Epithelial cell of proximal tubule (primary cell): ENCODE measurements around the gene UBE2D2. TPM values are rescaled to one million over a fixed set of nuclear protein-coding genes. Genes with fewer than 3 reads are reported as not detected.

Source experiments
- DNase-seq: peaks from one replicate; pipeline ENCODE4 v3.0.0-alpha.2; 2011; ENCODE audit warnings: low read depth
- H3K4me3 ChIP-seq: 2 replicates; pipeline ENCODE4 v1.5.1; 2011; ENCODE audit warnings: low read depth, mild to moderate bottlenecking, low read length
- total RNA-seq: library from RNA; depleted of rRNA; stranded (reverse); fragments of >200 nt; gene quantifications from 2 replicates; pipeline ENCODE4 v1.2.3, GENCODE V29; 2015
- TF ChIP-seq, protein P1 (sequence below): conservative IDR thresholded peaks from 2 replicates; pipeline ENCODE4 v1.5.1; 2012; ENCODE audit warnings: low read depth, mild to moderate bottlenecking, low read length

Gene UBE2D2
- total RNA-seq, 1 donor from 2014 or later = 205 TPM

DNA sequence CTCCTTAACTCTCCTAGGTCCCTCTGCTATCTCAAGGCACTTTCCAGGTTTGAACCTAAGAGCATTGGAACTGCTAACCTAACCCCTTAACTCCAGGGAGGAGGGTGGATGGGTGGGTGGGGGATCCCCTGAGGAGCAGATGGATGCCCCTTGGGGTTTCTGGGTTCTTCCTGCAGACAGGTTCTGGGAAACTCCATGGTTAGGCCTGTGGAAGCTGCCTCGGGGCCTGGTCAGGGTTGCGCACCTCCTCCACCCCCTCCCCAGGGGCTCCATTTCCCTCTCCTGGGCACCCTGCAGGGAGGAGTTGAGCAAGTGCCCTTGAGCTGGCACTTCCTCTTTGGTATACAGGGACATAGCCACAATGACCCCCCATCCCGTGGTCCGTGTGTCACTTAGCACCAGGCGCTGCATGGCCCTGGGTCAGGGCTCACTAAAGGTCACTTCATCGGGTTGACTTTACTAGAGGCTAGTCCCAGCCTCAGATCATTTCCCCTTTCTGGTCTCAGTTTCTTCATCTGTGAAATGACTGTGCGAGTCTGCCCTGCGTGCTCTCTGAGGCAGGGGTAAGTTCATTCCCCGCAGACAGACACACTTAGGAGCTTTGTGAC is 103.1 kb downstream of the UBE2D2 start:
- TF ChIP-seq, protein P1, sequence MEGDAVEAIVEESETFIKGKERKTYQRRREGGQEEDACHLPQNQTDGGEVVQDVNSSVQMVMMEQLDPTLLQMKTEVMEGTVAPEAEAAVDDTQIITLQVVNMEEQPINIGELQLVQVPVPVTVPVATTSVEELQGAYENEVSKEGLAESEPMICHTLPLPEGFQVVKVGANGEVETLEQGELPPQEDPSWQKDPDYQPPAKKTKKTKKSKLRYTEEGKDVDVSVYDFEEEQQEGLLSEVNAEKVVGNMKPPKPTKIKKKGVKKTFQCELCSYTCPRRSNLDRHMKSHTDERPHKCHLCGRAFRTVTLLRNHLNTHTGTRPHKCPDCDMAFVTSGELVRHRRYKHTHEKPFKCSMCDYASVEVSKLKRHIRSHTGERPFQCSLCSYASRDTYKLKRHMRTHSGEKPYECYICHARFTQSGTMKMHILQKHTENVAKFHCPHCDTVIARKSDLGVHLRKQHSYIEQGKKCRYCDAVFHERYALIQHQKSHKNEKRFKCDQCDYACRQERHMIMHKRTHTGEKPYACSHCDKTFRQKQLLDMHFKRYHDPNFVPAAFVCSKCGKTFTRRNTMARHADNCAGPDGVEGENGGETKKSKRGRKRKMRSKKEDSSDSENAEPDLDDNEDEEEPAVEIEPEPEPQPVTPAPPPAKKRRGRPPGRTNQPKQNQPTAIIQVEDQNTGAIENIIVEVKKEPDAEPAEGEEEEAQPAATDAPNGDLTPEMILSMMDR = no peak
- DNase-seq = no peak
- no peak overlapping the region for H3K4me3 ChIP-seq

DNA sequence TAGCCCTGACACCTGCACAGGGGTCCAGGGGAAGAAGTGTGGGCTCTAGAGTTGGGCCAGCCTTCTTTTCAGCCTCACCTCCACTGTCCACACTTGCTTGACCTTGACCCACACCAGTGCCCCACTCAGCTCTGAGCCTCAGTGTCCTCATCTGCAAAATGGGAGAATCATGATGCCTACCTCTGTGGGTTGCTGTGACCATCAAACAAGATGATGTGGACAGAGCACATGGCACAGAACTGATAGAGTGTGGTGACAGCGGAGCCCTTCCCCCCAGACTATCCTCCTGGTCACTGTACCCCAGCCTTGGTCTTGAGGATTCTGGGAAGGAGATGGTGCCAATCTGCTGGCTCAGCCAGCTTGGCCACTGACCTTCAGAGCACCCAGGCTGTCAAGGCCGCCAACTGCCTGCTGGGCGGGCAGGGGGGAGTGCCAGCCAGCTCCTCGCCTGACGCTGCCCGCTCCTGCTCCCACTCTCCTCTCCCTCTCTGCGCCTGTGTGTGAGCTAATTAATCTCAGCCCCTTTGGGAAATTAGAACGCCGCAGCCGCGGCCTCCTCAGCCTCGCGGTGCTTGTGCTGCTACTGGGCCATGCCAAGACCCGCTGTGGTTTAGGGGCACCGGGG is 103.7 kb downstream of the UBE2D2 start:
- no peak overlapping the region for H3K4me3 ChIP-seq
- no peak for DNase-seq
- TF ChIP-seq, protein P1 = no peak

DNA sequence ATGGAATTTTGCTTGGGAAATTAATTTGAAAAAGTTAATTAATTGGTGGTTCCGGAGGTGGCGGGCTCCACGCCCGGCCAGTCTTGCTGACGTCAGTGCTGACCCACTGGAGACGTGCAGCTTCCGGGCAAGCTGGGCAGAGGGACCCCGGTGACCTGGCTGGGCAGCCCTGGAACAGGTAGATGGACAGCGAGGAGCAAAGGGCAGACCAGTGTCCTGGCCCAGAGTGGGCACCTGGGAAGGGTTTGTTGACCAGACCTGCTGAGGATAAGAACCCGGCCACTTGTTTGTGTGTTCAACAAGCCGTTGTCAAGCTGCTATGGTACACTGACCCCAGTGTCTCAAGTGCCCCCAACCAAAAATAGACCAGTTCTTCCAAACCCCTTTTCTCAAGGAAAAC is 104.5 kb downstream of the UBE2D2 start:
- no peak overlapping the region for H3K4me3 ChIP-seq
- TF ChIP-seq, protein P1 = no peak
- no peak for DNase-seq

DNA sequence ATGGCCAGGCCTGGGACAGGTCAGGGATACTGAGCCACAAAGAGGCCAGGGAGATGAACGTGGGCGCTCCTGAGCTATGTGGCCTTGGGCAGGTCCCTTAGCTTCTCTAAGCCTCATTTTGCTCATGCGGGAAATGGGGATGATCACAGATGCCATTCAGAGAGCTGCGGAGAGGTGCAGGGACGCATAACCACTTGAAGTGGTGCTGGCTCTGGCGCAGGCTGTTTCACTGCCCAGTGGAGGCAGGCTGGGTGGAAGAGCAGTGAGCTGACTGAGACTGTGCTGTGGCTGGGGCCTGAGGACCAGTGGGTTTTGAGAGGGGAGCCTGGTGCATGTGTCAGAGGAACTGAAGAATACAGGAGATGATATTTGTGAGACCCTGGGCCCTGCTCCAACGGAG is 105.4 kb downstream of the UBE2D2 start:
- H3K4me3 ChIP-seq = no peak overlapping the region
- no peak for DNase-seq
- TF ChIP-seq, protein P1 = no peak

DNA sequence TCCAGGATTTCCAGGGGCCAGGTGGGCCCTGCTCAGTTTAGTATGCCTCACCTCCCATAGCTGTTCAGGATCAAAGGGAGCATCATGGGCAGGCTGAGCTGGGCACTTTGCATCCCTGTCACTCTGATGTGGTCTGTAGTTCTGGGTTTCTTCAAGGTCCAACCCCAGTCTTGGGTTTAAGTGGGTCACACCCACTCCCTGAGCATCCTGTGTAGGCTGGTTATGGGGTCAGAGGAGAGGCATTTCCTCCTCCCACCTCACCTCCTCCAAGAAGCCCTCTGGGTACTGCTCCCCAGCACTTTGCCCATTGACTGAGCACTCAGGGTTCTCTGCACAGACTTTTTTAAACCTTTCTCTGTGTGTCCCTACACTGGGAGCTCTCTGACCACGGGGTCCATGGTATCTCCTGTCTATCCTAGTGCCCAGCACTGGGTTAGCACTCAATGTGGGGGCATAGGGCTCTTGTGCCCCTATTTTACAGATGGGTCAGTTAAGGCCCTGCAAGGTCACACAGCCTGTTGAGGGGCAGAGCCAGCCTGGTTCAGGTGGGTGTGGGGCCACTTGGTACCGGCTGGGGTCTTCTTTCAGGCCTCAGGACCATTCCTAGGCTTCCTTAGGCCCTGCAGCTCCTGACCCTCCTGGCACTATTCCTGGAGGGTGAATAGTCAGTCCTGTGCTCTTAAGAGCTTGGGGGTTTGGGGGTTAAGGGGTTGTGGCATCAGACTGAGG is 106.0 kb downstream of the UBE2D2 start:
- no peak overlapping the region for H3K4me3 ChIP-seq
- DNase-seq = no peak
- TF ChIP-seq, protein P1 = no peak

DNA sequence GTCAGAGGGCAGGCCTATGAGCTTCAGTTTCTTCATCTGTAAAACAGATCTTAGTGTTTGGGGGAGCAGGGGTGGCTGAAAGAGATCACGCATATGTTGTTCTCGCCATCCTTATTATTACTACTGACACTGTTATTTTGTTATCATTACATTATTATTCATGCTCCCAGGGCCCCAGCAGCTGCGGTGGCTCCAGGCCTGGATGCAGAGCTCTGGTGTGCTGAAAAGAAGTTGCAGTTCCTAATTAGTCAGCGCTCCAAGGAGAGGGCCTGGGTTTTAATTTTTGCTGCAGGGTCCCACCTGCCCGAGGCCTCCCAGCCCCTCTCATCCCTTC is 106.6 kb downstream of the UBE2D2 start:
- H3K4me3 ChIP-seq = peak overlapping the region; percentile 44
- DNase-seq = no peak
- TF ChIP-seq, protein P1 = no peak
